ENCODE measurements around the gene ARFGAP1. TPM values are rescaled to one million over a fixed set of nuclear protein-coding genes. Genes with fewer than 3 reads are reported as not detected.

Gene ARFGAP1
- total and polyA plus RNA-seq, 4 donors = 47.0 to 108 (median 87.6) TPM

GRCh38 chr20:63288581-63289251 is 16.1 kb downstream of the ARFGAP1 start:
- 92 to 94% methylated on average over 28 of the region's 28 CpGs for WGBS, 2 donors
- H3K4me1 ChIP-seq (ENCODE audit: control insufficient read depth in 5 of 5, insufficient read depth in 5 of 5, low read length in 5 of 5) = peaks cover 0 to 13% (median 0%) of the 10 kb centered on the region in 5 donors
- TF ChIP-seq CTCF (IDR thresholded peaks at IDR 0.05; ENCODE audit: control extremely low read depth, extremely low read depth) = no peak
- peaks cover 0 to 48% (median 10%) of the 10 kb centered on the region in 4 donors for H3K36me3 ChIP-seq (ENCODE audit: control insufficient read depth in 4 of 4, insufficient read depth in 4 of 4, low read length in 4 of 4)
- DNase-seq (no peak), ATAC-seq (ENCODE audit: insufficient read depth, low FRiP score) (no peak)
- H3K27ac ChIP-seq (ENCODE audit: low read depth in 1 of 2, low read length in 1 of 2) = no peak overlapping the region
- no peak overlapping the region for H3K4me3 ChIP-seq
- H3K9me3 ChIP-seq (ENCODE audit: control insufficient read depth in 4 of 4, insufficient read depth in 3 of 4, low read length in 3 of 4) = no peaks in the 10 kb centered on the region
- H3K9ac ChIP-seq (ENCODE audit: insufficient read depth in 1 of 2, low read length in 2 of 2) = no peak overlapping the region
- H3K27me3 ChIP-seq (ENCODE audit: control insufficient read depth in 3 of 3, insufficient read depth in 3 of 3, low read length in 2 of 3) = peaks cover 0 to 2% (median 0%) of the 10 kb centered on the region in 3 donors

- Histone ChIP-seq H3K4me1 (ENCODE audit: control insufficient read depth in 5 of 5, insufficient read depth in 5 of 5, low read length in 5 of 5) (peaks cover 0 to 13% (median 0%) of the 10 kb centered on the region in 5 donors), H3K27ac (ENCODE audit: low read depth in 1 of 2, low read length in 1 of 2) (no peak overlapping the region), H3K4me3 (no peak overlapping the region), H3K36me3 (ENCODE audit: control insufficient read depth in 4 of 4, insufficient read depth in 4 of 4, low read length in 4 of 4) (peaks cover 0 to 45% (median 10%) of the 10 kb centered on the region in 4 donors), H3K9me3 (ENCODE audit: control insufficient read depth in 4 of 4, insufficient read depth in 3 of 4, low read length in 3 of 4) (no peaks in the 10 kb centered on the region), H3K27me3 (ENCODE audit: control insufficient read depth in 3 of 3, insufficient read depth in 3 of 3, low read length in 2 of 3) (peaks cover 0 to 4% (median 0%) of the 10 kb centered on the region in 3 donors), H3K9ac (ENCODE audit: insufficient read depth in 1 of 2, low read length in 2 of 2) (no peak overlapping the region)
- WGBS, 2 donors = 92 to 95% methylated on average over 25 of the region's 25 CpGs
- DNase-seq (no peak), ATAC-seq (ENCODE audit: insufficient read depth, low FRiP score) (no peak)
- TF ChIP-seq CTCF (IDR thresholded peaks at IDR 0.05; ENCODE audit: control extremely low read depth, extremely low read depth) = no peak
Measured at GRCh38 chr20:63289311-63290135, 16.9 kb downstream of the ARFGAP1 start.

- peaks cover 0 to 38% (median 10%) of the 10 kb centered on the region in 4 donors for H3K36me3 ChIP-seq (ENCODE audit: control insufficient read depth in 4 of 4, insufficient read depth in 4 of 4, low read length in 4 of 4)
- 84 to 88% methylated on average over 17 of the region's 17 CpGs for WGBS, 2 donors
- no peak overlapping the region for H3K9ac ChIP-seq (ENCODE audit: insufficient read depth in 1 of 2, low read length in 2 of 2)
- H3K9me3 ChIP-seq (ENCODE audit: control insufficient read depth in 4 of 4, insufficient read depth in 3 of 4, low read length in 3 of 4) = no peaks in the 10 kb centered on the region
- no peak for DNase-seq
- no peak for TF ChIP-seq CTCF (IDR thresholded peaks at IDR 0.05; ENCODE audit: control extremely low read depth, extremely low read depth)
- H3K27ac ChIP-seq (ENCODE audit: low read depth in 1 of 2, low read length in 1 of 2) = no peak overlapping the region
- no peak overlapping the region for H3K4me3 ChIP-seq
- H3K27me3 ChIP-seq (ENCODE audit: control insufficient read depth in 3 of 3, insufficient read depth in 3 of 3, low read length in 2 of 3) = peaks cover 0 to 4% (median 0%) of the 10 kb centered on the region in 3 donors
- H3K4me1 ChIP-seq (ENCODE audit: control insufficient read depth in 5 of 5, insufficient read depth in 5 of 5, low read length in 5 of 5) = peaks cover 0 to 13% (median 0%) of the 10 kb centered on the region in 5 donors
- no peak for ATAC-seq (ENCODE audit: insufficient read depth, low FRiP score)
Measured at GRCh38 chr20:63290136-63290676, 17.6 kb downstream of the ARFGAP1 start.
